ENCODE results near the gene LRP1.

Gene LRP1

DNA sequence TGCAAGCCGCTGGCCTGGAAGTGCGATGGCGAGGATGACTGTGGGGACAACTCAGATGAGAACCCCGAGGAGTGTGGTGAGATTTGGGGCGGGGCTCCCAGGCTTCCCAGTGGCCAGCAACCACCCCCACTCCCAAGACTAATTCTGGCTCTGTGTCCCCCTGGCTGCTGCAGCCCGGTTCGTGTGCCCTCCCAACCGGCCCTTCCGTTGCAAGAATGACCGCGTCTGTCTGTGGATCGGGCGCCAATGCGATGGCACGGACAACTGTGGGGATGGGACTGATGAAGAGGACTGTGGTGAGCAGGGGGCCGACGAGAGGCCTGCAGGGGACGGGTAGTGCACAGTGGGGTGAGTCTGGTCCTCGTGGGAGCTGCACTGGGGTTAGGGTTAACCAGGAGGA, 76.2 kb downstream of the LRP1 start:
- H2AFZ ChIP-seq (ENCODE audit: low read length), result no peak overlapping the region
- no peak overlapping the region for H3K9ac ChIP-seq (ENCODE audit: low read depth, low read length, poor library complexity, severe bottlenecking)
- H3K9me3 ChIP-seq (ENCODE audit: insufficient read depth, low read depth, low read length), result no peaks in the 10 kb centered on the region
- H3F3A ChIP-seq (ENCODE audit: low read depth), result no peaks in the 10 kb centered on the region
- no peaks in the 10 kb centered on the region for H3K79me2 ChIP-seq (ENCODE audit: insufficient read depth, low read length)
- no peaks in the 10 kb centered on the region for H3K4me1 ChIP-seq (ENCODE audit: insufficient read depth, low read length, poor library complexity, severe bottlenecking)
- no peaks in the 10 kb centered on the region for H3K27me3 ChIP-seq (ENCODE audit: insufficient read depth, low read length, poor library complexity, severe bottlenecking)
- H3K4me3 ChIP-seq (ENCODE audit: low read length, poor library complexity, severe bottlenecking), result no peak overlapping the region
- no peak overlapping the region for H3K4me2 ChIP-seq (ENCODE audit: low read depth, low read length, poor library complexity, severe bottlenecking)
- TF ChIP-seq EZH2phosphoT487 (IDR thresholded peaks at IDR 0.05; ENCODE audit: borderline replicate concordance), result no peak
- TF ChIP-seq, protein P1, sequence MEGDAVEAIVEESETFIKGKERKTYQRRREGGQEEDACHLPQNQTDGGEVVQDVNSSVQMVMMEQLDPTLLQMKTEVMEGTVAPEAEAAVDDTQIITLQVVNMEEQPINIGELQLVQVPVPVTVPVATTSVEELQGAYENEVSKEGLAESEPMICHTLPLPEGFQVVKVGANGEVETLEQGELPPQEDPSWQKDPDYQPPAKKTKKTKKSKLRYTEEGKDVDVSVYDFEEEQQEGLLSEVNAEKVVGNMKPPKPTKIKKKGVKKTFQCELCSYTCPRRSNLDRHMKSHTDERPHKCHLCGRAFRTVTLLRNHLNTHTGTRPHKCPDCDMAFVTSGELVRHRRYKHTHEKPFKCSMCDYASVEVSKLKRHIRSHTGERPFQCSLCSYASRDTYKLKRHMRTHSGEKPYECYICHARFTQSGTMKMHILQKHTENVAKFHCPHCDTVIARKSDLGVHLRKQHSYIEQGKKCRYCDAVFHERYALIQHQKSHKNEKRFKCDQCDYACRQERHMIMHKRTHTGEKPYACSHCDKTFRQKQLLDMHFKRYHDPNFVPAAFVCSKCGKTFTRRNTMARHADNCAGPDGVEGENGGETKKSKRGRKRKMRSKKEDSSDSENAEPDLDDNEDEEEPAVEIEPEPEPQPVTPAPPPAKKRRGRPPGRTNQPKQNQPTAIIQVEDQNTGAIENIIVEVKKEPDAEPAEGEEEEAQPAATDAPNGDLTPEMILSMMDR (conservative IDR thresholded peaks at IDR 0.05; ENCODE audit: low read length), result no peak
- no peaks in the 10 kb centered on the region for H4K20me1 ChIP-seq (ENCODE audit: insufficient read depth, low read length, poor library complexity, severe bottlenecking)
- no peaks in the 10 kb centered on the region for H3K36me3 ChIP-seq (ENCODE audit: insufficient read depth, low read length)
- H3K9me2 ChIP-seq (replicated peaks; ENCODE audit: low read depth, low read length), result no peaks in the 10 kb centered on the region

DNA sequence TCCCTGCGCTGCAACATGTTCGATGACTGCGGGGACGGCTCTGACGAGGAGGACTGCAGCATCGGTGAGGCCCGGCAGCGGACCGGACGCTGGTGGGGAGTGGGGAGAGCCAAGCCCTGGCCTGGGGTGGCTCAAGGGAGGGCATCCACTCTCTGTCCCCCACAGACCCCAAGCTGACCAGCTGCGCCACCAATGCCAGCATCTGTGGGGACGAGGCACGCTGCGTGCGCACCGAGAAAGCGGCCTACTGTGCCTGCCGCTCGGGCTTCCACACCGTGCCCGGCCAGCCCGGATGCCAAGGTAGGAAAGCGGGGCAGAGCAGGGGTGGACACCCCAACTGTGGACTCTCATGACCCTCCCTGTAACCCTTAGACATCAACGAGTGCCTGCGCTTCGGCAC, 76.9 kb downstream of the LRP1 start:
- H3K36me3 ChIP-seq (ENCODE audit: insufficient read depth, low read length), result no peaks in the 10 kb centered on the region
- H3K79me2 ChIP-seq (ENCODE audit: insufficient read depth, low read length), result no peaks in the 10 kb centered on the region
- no peak overlapping the region for H3K4me2 ChIP-seq (ENCODE audit: low read depth, low read length, poor library complexity, severe bottlenecking)
- no peaks in the 10 kb centered on the region for H3F3A ChIP-seq (ENCODE audit: low read depth)
- H3K9ac ChIP-seq (ENCODE audit: low read depth, low read length, poor library complexity, severe bottlenecking), result no peak overlapping the region
- no peaks in the 10 kb centered on the region for H3K9me2 ChIP-seq (replicated peaks; ENCODE audit: low read depth, low read length)
- H3K4me3 ChIP-seq (ENCODE audit: low read length, poor library complexity, severe bottlenecking), result no peak overlapping the region
- TF ChIP-seq EZH2phosphoT487 (IDR thresholded peaks at IDR 0.05; ENCODE audit: borderline replicate concordance), result no peak
- TF ChIP-seq, protein P1 (conservative IDR thresholded peaks at IDR 0.05; ENCODE audit: low read length), result no peak
- no peaks in the 10 kb centered on the region for H4K20me1 ChIP-seq (ENCODE audit: insufficient read depth, low read length, poor library complexity, severe bottlenecking)
- no peaks in the 10 kb centered on the region for H3K4me1 ChIP-seq (ENCODE audit: insufficient read depth, low read length, poor library complexity, severe bottlenecking)
- H3K9me3 ChIP-seq (ENCODE audit: insufficient read depth, low read depth, low read length), result no peaks in the 10 kb centered on the region
- no peaks in the 10 kb centered on the region for H3K27me3 ChIP-seq (ENCODE audit: insufficient read depth, low read length, poor library complexity, severe bottlenecking)
- H2AFZ ChIP-seq (ENCODE audit: low read length), result no peak overlapping the region

DNA sequence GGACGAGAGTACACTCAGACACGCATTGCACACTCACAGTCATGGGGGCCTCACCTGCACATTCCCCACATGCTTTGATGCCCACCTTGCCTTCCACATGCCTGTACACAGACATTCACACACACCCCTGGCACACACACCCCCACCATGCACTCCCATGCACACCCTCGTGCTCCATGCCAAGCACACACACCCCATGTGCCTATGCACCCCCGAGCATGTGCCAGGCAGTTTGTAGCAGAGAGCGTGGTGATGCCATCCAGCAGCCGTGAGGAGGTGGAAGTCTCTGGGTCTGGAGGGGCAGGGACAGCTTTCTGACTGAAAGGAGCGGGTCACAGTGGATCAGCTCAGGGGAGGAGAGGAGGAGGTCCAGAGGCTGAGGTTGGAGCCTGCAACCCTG, 77.6 kb downstream of the LRP1 start:
- Histone ChIP-seq H3K4me3 (ENCODE audit: low read length, poor library complexity, severe bottlenecking) (no peak overlapping the region), H3K4me2 (ENCODE audit: low read depth, low read length, poor library complexity, severe bottlenecking) (no peak overlapping the region), H3K27me3 (ENCODE audit: insufficient read depth, low read length, poor library complexity, severe bottlenecking) (no peaks in the 10 kb centered on the region), H3K9me2 (replicated peaks; ENCODE audit: low read depth, low read length) (no peaks in the 10 kb centered on the region), H3F3A (ENCODE audit: low read depth) (no peaks in the 10 kb centered on the region), H3K4me1 (ENCODE audit: insufficient read depth, low read length, poor library complexity, severe bottlenecking) (no peaks in the 10 kb centered on the region), H3K79me2 (ENCODE audit: insufficient read depth, low read length) (no peaks in the 10 kb centered on the region), H3K36me3 (ENCODE audit: insufficient read depth, low read length) (no peaks in the 10 kb centered on the region), H4K20me1 (ENCODE audit: insufficient read depth, low read length, poor library complexity, severe bottlenecking) (no peaks in the 10 kb centered on the region), H3K9ac (ENCODE audit: low read depth, low read length, poor library complexity, severe bottlenecking) (no peak overlapping the region), H2AFZ (ENCODE audit: low read length) (no peak overlapping the region), H3K9me3 (ENCODE audit: insufficient read depth, low read depth, low read length) (no peaks in the 10 kb centered on the region)
- no peak for TF ChIP-seq EZH2phosphoT487 (IDR thresholded peaks at IDR 0.05; ENCODE audit: borderline replicate concordance)
- TF ChIP-seq, protein P1 (conservative IDR thresholded peaks at IDR 0.05; ENCODE audit: low read length), result no peak

All from Loucy (cell line).